ENCODE measurements around the gene MYLK3.
A peak's percentile ranks its signal among the peaks of the same experiment; 100 is the strongest.
"Not testable (repeated sequence)": the region's sequence is repeated elsewhere in the genome, so short reads cannot be mapped to it uniquely, and the experiment has no call there.

MYLK3 gene

DNA sequence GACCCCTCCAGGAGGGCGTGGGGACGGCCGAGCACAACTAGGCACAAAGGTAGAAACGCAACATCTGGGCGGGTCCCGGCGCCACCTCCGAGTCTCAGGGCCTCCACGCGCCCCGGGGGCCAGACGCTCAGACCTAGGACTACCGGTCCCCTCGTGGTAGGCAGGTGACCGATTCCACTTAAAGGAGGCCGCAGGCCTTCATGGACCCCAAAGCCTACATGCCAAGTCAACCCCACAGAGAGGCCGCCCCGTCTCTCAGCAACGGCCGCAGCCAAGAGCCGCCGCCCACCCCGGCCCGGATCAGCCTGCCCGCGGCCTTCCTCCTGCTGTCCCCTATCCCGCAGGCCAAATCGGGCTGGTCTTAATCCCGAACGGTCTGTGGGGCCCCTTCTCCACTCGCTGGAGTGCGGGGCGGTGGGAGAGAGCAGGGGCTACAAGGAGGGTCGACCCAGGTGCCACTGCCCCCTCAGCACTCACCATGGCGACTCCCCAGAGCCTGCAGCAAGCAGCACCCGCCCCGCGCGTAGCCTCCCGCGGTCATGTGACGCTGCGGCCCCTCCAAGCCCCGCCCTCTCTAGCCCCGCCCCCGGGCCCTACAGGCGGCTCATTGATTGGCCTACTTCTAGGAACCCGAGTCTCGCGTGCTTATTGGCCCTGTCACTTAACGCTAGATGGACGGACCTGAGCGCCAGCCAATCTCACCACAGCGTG is 59.3 kb downstream of the MYLK3 start, which contains the start of gene VPS35:
Gene VPS35 (minus strand): TSS at position 525 of the 711 bp plus-strand sequence. CDS start 45 bp downstream, at position 480.
- peak; percentile 94 for DNase-seq

- DNase-seq: no peak
Measured at GRCh38 chr16:46688101-46688653, 60.0 kb downstream of the MYLK3 start.

GRCh38 chr16:46687486-46687885 is 60.7 kb downstream of the MYLK3 start:
- DNase-seq: no peak

DNA sequence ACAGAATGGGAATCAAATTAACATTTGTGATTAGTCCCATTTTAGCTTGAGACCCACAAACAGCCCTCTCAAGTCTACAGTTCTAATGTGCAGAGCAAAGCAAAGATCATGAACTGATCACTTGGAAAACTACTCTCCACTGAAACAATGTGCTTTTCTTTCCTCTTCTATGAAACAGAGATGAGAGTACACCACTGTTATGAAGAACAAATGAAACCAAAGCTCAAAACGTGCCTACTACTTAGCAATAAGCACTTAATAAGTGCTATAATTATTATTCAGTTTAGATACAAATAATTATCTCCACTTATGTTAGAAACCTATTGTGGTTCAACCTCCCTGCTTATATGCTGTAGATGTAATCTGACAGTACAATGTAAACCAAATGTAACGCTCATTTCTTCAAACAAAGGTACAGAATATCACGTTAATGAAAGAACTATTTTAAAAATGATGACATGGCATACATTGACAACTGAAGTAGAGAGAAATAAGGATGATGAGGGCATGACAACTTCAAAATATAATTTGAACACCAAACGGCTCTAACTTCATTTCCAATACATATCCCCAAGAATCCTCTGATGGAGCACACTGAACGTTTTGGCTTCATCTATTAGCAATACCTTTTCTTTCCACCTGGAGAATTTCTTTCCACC is 61.2 kb downstream of the MYLK3 start:
- DNase-seq: no peak

- DNase-seq: not testable (repeated sequence)
Measured at GRCh38 chr16:46681867-46682266, 66.3 kb downstream of the MYLK3 start.

DNA sequence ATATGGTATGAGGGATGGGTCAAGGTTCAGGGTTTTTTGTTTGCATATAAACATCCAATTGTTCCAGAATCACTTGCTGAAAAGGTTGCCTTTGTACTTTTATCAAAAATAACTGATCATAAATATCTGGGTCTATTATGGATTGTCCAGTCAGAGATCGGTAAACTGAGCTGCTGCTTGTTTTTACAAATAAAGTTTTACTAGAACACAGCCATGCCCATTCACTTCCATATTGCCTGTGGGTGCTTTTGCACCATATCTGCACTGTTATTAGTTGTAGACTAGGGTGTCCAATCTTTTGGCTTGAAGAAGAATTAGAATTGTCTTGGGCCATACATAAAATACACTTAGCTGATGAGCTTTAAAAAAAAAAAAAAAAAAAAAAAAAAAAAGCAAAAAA is 70.2 kb downstream of the MYLK3 start:
- DNase-seq: not testable (repeated sequence)

DNA sequence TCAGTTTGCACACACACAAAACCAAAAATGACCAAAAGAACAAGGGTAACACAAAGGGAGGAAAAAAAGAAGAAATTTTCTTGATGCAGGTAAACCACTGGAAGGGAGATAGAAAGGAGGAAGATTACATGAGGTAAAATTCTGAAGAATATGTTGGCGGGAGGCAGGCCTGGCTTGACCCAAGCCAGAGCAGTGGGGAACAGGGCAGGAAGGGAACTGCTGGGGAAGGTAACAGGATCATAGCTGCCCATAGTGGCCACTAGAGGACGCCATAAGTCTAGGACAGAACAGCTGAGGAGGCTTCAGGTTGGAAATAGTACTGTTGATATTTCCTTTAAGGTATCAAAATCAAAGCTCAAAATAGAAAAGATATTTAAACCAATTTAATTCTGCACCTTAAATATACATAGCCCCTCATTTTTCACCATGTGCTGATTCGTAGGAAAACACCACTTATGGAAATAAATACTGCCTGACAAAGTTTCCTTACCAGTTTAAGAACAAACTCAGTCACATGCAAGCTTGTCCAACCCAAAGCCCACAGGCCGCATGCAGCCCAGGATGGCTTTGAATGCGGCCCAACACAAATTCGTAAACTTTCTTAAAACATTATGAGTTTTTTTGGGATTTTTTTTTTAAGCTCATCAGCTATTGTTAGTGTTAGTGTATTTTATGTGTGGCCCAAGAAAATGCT is 74.7 kb downstream of the MYLK3 start:
- no peak for DNase-seq

DNA sequence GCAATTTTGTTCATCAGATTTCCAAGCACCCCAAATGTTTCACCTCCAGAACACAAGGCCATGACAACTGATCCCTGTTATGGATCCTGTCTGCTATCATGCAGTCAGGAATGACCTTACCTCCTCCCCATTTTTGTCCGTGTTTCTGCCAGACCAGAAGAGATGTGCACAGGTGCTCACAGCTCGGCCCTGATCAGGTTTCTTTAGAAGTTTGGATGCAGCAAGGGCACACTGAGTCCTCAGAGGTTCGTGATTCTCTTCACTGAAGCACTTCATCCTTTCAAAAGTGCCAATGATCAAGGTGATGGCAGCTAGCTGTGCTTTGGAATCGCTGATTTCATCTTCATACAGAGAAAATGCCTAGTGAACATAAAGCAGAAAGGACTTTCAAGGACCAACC is 86.0 kb downstream of the MYLK3 start:
- no peak for DNase-seq

DNA sequence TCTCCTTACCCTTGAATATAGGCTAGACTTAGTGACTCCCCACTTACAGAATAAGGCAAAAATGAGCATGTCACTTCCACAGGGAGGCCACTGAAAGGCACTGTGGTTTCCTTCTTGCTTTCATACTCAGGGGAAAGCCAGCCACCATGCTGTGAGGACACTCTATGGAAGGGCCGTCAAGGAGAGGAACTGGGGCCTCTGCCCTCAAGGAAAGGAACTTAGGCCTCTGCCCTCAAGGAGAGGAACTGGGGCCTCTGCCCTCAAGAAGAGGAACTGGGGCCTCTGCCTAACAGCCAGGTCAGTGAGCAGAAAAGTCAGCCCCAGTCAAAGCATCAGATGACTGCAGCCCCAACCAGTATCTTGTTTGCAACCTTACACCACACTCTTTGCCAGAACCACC is 89.2 kb downstream of the MYLK3 start:
- no peak for DNase-seq

All from NCI-H1436 treated with DMSO at 0.1 percent for 48 hours (cell line).